Stimulated activated CD4-positive, alpha-beta T cell treated with anti-CD3 and anti-CD28 coated beads, Interleukin-1b, Interleukin-23, amount 100 ng/mL, for 48 hours (primary cell): Measurements from ENCODE around the gene POM121L2.
A peak's percentile ranks its signal among the peaks of the same experiment; 100 is the strongest.
"Not testable (repeated sequence)": the region's sequence is repeated elsewhere in the genome, so short reads cannot be mapped to it uniquely, and the experiment has no call there.

Source experiments
- DNase-seq: peaks from one replicate; pipeline ENCODE4 v3.0.0-alpha.2; 2020

The POM121L2 gene

DNA sequence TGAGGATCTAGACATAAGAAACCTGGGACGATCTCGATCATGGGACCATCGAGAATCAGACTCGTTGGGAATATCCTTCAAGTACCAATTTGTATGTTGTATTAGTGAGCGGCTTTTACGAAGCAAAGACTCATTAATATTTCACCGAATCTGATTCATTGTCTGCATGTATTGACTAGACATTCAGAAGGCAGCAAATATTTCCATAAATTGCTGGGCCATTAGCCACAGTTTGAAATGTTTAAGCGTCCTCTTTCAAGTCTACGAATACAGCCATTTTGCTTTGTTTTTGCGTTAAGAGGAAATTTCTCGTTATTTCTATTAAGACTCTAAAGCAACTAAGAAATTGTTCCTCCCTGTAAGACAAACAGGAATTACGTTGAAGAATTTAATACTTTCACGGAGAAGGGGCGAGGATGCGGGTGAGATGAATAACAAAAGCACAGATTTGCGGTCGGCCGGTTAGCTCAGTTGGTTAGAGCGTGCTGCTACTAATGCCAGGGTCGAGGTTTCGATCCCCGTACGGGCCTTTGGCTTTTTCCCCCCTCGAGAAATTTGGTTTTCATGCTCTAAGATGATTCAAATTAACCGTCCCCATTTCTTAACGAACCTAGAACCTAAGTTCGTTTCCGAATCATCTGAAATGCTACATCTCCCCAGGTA lies 18.5 kb downstream of the POM121L2 start:
- DNase-seq: no peak

DNA sequence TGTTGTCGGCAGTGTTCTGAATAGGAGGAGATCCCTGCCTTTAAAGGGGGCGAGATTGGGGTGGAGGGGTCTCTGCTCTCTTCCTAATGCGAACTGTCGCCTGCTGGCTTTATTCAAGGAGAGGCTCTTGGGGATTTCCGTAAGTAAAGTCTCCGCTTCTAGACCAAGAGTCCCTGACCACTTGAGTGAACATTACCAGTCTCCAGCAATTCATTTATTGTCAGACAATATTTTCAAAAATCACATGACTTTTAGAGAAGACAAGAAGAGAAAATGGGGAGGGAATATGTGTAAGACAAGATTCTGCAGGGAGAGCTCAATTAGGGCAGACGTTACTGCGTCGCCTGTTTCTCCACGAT lies 21.2 kb downstream of the POM121L2 start:
- DNase-seq: no peak

DNA sequence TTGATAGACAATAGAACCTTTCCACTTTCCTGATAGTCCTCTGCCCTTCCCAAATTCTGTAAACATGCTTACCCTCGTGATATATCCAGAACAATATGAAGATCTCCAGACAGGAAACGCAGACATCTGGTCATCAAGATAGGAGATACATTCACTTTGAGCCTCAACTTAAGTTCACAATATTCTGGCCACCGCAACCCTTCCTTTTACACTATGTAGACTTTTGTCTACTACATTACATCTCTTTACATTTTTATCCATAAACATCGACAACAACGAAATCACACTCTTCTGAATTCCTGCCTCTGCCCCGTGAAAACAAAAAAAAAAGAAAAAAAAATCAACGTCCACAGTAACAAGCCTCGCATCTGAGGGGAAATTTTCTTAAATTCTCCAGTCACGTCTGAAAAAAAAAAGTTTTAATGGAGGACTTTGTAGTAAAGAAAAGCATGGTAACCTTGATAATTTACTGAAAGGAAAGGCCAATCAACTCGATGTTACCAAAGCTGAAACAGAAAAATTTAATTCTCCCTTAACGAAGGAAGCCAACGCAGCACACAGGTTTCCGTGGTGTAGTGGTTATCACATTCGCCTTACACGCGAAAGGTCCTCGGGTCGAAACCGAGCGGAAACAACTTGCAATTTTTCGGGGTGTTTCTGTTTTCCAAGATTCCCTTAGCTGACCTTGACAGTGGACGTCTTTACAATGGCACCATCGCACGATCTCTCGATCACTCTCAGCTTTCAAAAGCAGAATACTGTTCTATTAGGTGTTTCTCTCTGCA lies 21.8 kb downstream of the POM121L2 start:
- DNase-seq: no peak

DNA sequence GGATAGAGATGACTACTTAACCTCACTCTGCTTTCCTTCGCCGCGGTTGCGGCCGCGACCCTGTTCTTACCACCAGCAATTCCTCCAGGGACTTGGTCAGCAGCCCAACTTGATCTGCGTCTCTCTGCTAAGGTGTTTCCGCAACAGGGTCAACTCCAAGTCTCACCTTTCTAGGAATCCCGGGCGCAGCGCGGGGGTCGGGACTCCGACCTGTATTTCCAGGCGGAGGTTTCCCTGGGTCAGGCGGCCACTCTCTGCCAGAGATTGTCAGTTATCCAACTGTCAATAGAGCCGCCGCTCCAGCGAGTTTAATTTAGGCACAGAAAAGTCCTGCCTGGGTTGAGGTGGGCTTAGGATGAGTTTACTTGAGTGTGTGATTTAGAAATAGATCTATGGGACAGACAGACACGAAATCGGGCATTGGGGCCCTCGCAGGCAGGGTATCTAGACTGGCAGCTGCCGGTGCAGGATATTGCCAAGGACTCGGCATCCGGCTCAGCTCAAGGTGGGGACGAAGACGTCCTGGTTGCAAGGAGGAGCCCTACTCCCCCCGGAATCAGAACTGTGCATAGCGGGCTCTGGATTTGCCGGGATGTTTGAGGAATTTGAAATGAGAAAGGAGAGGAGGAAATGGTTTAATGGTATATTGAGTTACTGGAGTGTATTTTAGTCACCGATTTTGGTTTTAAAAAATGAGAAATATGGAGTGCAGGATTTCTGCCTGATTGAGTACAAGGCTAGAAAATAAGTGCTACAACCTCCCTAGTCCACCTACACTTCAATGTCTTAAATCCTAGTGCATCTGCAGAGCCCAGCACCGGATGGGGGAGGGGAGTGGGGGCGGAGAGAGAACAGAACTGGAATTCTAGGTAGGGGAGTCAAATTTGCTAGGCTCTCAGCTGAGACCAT lies 23.7 kb downstream of the POM121L2 start:
- DNase-seq: no peak

DNA sequence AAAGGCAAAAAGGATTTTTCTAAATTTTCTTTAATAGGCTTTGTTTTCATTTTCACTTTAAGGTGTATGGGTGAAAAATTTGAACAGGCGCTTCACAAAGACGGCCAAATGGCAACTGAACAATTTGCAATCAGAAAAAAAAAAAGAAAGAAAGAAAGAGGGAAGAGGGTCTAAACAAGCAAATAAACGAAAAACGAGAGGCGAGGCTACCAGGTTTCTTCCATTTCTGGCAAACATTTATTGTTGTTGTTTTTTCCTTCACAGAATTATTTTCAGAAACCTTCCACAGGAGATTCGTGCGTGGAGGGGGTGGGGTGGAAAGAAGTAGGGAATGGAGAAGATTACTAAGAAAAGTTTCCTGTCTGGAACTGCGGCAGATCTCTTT lies 24.3 kb downstream of the POM121L2 start:
- DNase-seq: no peak

DNA sequence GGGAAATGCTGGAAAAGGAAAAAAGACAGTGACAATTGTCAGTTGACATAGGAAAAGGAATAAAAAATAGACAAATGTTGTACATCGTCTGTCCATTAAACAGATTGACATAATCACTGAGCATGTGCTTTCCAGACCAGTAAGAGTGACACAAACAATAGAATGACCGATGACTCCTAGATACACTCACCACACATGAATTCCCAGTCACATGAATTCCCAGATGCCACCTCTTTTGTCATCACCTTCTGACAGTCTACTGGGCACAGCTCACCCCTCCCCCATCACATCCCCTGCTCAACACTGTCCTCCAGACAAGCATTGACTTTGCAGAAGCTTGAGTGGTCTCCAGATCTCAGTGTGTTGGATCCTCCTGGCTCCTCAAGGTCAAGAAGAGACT lies 25.9 kb downstream of the POM121L2 start:
- DNase-seq: no peak

DNA sequence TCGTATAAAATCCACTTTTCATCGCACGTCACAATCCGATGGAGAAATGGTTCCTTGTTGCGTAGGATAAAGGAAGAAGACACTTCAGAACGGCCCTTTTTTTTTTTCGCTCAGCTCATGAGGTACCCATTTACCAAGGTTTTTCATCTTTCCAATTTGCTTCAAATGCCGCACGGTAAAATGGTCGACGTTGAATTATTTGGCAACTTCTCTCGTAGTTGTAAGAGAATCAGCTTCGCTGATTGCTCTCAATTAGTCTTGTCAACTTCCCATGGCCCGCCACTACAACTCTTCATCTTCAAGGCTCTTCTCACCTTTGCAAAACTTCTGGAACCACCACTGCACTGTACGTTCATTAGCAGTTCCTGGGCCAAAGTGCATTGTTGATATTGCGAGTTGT lies 28.8 kb downstream of the POM121L2 start:
- no peak for DNase-seq

DNA sequence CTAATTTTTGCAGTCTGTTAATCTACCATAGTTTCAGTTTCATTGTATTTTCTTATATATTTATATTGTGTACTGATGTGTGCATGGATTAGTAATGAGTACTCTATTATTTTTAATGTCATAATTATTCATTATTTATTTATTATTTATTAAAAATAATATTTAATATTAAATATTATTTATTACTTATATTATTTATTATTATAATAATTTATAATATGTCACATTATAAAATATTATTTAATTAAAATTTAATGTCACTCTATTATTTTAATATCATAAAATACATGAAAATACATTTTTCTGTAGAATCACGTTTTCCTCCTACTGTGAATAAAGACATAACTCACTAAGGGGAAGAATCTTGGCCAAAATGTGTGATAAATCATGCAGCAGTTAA lies 30.5 kb downstream of the POM121L2 start:
- DNase-seq: no peak

DNA sequence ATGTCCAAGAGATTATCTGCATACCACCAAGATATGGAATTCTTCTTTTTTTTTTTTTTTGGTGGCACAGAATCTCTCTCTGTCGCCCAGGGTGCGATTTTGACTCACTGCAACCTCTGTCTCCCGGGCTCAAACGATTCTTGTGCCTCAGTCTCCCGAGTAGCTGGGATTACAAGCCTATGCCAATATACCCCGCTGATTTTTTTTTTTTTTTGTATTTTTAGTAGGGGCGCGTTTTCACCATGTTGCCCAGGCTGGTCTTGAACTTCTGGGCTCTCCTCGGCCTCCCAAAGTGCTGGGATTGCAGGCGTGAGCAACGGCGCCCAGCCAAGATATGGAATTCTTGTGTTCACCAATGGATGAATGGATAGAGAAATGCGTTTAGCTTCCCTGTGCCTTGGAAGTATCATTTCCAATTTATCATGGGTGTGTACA lies 31.0 kb downstream of the POM121L2 start:
- no peak for DNase-seq

DNA sequence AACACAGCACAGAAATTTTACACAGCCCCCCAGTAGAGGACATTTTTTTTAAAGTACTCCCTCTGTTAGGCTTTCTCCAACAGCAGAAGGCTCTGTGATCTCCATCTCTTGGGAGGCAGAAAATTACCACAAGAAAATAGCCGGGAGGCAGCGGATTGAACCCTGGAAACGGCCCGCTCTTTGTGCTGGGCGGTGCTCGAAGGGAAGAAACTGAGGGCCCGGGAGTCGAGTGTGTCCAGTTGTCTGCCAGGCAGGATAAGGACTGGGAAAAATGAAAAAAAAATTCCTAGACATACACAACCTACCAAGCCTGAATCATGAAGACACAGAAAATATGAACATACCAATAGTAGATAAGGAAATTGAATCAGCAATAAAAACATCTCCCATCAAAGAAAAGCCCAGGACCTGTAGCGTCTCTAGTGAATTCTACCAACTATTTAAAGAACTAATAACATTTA lies 31.5 kb downstream of the POM121L2 start:
- no peak for DNase-seq

DNA sequence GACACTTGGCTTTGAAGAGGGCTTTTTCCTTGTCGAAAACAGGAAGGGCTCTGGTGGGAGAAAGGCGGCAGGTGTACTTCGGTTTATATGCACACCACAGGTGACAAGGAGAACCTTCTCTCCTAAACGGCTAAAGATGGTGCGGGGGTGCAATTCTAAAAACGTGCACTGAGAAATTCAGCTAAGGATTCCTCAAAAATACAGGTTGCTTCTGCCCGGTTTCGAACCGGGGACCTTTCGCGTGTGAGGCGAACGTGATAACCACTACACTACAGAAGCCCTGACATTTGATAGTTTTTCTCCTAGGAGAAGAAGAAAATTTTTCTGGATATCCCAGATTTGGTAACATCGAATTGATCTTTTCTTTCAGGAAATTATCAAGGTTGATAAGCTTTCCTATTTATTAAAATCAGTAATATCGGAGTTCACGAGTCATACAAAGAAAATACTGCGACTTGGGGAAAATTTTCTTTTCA lies 32.0 kb downstream of the POM121L2 start:
- peak; percentile 49 for DNase-seq

DNA sequence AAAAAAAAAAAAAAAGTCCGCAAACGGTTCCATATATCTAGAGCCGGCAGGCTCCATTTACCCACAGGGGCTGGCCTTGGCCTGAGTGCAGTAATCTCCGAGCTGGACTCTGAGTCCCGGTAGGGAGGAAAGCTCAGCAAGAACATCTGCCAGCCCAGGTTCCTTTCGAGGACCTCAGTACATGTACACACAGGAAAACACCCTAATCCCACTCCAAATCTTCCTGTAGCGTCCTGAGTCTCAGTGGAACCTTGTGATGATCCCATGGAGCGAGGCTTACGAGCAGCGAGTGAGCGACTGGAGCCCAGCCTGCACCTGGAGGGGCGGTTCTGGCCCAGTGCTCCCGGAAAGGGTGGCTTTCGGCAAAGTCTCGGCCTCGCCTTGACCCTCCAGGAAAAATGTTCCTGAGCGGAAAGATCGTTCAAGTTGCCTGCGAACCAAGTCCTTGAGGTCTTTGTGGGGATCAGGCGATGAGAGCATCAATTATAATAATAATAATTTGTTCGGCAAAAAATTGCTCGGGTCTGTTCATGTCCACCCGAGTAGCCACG lies 32.5 kb downstream of the POM121L2 start:
- DNase-seq: no peak

DNA sequence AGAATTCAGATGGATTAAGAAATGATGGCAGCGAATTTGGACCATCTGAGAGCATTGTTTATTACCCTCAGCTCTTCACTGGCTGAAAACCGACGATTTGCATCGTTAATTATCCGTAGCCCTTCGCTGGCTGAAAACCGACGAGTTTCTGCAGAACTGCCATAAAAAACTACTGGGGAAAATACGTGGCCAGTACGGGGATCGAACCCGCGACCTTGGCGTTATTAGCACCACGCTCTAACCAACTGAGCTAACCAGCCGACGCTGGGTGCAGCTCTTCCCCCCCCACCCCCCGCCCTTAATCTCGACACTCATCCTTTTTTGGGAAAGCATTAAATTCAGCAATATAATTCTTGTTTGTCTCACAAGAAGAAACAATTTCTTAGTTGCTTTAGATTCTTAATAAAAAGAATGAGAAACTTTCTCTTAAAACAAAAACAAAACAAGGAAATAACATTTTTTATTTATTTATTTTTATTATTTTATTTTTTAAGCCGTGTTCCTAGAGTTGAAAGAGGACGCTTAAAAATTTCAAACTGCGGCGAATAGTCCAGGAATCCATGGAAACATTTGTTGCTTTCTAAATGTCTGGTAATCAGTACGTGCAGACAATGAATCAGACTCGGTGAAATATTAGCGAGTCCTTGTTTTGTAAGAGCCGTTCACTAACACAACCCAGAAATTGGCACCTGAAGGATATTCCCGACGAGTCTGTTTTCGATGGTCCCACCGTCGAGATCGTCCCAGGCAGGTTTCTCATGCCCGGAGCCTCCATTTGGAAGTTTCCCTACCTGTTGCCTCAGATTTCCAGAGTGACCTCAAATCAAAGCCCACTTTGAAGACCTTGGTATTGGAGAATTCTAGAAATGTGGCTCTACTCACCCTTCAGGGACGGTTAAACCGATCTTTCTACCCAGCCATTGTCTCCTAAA lies 36.8 kb downstream of the POM121L2 start:
- peak; percentile 38 for DNase-seq

DNA sequence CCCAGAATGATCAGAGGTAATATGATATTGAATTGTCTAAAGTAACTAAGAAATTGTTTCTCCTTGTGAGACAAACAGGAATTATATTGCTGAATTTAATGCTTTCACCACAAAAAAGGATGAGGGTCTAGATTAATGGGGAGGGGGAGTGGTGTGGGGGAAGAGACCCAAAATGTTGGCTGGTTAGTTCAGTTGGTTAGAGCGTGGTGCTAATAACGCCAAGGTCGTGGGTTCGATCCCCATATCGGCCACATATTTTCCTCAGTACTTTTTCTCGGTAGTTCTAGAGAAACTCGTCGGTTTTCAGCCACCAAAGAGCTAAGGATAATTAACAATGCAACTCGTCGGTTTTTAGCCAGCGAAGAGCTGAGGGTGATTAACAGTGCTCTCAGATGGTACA lies 38.3 kb downstream of the POM121L2 start:
- no peak for DNase-seq

DNA sequence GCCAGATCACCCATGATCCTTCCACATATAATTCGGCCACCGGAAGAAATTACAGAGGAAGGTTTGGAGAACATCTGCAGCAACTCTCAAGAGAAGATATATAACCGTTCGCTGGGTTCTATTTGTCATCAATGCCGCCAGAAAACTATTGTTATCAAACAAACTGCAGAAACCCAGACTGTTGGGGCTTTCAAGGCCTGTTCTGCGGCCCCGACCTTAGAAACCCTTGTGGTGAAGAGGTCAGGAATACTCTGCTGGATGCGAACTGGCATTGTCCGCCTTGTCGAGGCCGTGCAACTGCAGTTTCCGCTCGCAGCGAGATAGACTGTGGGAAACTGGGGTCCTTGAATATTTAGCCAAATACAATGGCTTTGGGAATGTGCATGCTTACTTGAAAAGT lies 43.3 kb downstream of the POM121L2 start:
- no peak for DNase-seq

DNA sequence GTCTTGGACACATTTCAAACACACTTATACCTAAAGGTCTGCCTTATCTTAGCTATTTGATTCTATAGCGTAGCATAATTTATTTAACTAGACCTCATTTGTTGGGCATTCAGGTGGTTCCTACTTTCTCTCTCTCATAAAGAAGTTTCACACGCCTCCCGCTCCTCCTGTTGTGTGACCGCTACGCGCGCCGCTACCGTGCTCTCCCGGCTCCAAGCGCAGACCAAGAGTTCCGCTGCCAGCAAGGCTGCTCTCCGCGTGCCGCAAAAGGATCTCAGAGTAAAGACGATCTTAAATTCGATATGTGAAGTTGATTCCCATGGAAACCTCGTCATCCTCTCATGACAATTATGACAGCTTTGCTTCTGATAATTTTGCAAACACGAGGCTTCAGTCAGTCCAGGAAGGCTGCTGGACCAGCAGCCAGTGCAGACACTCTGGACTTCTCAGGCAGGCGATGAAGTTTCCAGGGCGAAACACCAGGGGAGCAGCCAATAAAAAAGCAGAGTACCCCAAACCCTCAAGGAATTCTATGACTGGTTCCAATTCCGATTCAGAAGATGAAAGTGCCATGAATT lies 44.1 kb downstream of the POM121L2 start:
- DNase-seq: no peak

DNA sequence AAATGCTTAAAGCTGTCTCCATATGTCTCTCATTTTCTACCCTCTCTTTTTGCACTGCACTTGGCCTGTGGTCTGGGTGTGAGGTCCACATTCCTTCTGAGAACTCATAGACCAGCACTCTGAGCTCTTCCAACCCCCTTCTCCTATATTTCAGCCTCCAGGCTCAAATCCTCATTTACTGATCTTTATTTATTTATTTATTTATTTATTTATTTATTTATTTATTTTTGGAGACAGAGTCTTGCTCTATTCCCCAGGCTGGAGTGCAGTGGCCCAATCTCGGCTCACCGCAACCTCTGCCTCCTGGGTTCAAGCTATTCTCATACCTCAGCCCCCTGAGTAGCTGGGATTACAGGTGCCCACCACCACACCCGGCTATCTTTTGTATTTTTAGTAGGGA lies 45.1 kb downstream of the POM121L2 start:
- DNase-seq: not testable (repeated sequence)

DNA sequence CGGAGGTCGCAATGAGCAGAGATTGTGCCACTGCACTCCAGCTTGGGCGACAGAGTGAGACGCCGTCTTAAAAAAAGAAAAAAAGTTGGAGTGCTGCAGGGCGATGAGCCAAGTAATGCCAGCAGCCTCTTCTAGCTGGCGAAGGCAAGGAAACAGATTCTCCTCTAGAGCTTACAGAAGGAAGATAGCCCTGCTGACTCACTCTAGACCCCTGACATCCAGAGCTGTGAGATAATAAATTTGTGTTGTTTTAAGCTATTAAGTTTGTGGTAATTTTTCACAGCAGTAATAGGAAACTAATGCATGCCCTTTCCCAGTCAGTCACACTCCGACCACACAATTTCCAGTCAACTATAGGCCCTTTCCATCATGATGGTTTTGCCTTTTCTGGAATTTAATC lies 48.2 kb downstream of the POM121L2 start:
- no peak for DNase-seq

DNA sequence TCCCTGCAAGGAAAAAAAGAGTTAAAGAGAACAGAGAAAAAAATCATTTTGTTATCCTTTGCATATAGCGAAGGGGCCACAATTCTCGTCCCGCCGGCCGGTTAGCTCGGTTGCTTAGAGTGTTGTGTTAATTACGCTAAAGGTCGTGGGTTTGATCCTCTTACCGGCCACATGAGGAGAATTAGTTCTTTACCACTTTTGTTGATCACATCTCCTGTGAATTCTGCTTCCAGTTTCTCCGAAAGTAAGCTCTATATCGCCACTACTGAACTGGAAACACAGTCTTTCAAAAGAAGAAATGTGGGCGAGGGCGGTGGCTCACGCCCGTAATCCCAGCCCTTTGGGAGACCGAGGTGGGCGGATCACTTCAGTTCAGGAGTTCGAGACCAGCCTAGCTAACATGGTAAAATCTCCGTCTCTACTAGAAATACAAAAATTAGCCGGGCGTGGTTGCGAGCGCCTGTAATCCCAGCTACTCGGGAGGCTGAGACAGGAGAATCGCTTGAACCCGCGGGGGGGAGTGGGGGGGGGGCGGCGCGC lies 51.2 kb downstream of the POM121L2 start:
- DNase-seq: no peak

DNA sequence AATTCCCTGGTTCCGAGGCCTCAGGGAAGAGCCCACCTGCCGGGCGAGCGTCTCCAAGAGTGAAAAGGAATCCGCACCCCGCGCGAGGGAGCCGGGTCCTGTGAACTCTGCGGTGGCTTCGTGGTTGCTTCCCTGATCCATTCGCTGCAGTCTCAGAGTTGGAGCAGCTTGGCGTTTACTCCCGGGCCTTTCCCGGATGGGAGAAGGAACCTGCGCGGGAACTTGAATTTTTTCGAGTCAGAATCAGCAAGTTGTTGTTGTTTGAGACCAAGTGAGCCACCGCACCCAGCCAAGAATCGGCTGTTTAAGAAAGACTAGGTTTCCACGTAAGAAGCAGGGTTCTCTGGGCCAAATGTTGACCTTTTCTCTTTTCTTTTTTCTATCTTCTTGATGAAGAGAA lies 51.7 kb downstream of the POM121L2 start:
- no peak for DNase-seq
